HG03520 (cell line): ENCODE measurements around the gene CCDC159.
A peak's percentile ranks its signal among the peaks of the same experiment; 100 is the strongest.
"Not testable (repeated sequence)": the region's sequence is repeated elsewhere in the genome, so short reads cannot be mapped to it uniquely, and the experiment has no call there.

Experiments used
- ATAC-seq: cut with Tn5 transposase; IDR thresholded peaks from one replicate; pipeline ENCODE4 v1.9.1; 2021; ENCODE audit warnings: mild to moderate bottlenecking, moderate library complexity; ENCODE audit not compliant: unreplicated experiment

The CCDC159 gene

DNA sequence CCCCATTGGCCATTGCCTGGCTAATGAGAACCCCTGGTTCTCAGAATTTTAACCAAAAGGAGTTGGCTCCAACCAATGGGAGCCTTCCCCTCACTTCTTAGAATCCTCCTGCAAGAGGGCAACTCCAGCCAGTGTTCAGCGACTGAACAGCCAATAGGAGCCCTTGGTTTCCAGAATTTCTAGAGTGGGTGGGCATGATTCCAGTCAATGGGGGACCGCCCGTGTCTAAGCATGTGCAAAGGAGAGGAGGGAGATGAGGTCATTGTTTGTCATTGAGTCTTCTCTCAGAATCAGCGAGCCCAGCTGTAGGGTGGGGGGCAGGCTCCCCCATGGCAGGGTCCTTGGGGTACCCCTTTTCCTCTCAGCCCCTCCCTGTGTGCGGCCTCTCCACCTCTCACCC, 18.6 kb downstream of the CCDC159 start:
- no peak for ATAC-seq

DNA sequence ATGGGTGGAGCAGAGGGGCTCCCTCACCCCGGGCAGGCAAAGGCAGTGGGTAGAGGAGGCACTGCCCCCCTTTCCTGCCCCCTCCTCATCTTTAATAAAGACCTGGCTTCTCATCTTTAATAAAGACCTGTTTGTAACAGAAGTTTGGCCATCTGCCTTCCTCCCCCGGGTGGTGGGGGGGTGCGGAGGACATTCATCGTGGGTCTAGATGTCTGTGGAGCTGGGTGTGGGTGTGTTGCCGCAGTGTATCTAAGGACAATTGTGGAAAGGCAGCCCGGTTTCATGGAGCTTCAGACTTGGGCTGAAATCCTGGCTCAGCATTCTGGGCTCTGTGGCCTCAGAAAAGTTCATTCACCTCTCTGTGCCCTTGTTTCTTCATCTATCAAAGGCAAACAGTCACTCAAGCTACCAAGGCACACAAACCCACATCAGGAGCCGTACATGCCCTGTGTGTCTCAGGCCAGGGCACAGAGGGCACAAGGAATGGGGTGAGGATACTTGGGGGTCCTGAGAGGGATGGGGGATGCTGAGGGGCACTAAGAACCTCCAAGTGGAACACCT, 19.3 kb downstream of the CCDC159 start:
- no peak for ATAC-seq

DNA sequence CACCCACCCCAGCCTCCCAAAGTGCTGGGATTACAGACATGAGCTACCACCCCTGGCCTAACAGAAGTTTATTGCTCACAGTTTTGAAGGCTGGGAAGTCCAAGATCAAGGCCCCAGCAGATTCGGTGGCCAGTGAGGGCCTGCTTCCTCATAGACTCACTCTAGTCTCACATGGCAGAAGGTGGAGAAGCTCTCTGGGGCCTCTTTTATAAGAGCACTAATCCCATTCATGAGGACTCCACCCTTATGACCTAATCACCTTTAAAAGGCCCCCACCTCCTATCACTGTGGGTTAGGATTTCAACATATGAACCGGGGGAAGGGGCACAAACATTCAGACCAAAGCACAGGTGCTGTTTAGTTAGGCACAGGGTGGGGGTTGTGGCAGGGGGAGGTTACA, 21.2 kb downstream of the CCDC159 start:
- no peak for ATAC-seq

DNA sequence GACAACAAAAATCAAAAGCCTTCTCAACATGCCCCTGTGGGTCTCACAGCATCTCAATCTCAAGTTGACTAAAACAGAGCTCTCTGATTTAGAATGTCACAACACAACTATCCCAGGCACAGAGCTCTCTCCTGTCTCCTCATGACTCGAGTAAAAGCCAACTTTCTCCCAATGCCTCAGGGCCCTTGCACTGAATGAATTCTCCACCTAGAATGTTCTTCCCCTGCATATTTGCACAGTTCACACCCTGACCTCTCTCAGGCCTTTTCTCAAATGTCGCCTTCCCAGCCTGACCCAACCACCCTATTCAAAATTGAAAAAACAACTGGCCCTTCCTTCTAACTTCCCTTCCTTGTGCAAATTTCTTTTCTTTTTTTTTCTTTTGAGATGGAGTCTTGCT, 24.4 kb downstream of the CCDC159 start:
- ATAC-seq = no peak

DNA sequence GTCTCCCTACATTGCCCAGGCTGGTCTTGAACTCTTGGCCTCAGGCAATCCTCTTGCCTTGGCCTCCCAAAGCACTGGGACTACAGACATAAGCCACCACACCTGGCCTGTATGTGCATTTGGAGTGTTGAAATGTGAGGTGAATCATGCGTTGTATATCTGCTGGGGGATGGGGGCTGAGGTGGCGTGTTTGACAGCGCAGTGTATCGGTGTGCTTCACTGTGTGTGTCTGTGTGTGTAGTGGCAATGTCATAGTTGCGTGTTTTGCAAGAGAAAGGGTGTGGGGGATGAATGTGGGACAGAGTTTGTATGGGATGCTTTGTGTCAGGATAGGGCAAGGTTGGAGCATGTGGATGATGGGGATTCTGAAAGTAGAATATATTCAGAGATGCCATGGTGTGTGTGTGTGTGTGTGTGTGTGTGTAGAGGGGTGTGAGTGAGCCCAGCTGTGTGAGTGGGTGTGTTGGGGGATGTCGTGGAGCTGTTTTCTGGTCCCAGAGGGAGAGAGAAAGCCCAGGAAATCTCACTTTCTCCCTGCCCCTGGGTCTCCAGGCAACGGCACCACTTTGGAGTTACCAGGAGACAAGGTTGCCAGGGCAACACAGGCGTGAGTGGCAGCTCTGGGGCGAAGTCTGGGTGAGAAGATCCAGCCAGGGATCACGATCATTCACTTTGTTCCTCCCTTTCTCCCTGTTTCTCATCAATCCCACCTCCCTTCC, 27.0 kb downstream of the CCDC159 start:
- no peak for ATAC-seq

DNA sequence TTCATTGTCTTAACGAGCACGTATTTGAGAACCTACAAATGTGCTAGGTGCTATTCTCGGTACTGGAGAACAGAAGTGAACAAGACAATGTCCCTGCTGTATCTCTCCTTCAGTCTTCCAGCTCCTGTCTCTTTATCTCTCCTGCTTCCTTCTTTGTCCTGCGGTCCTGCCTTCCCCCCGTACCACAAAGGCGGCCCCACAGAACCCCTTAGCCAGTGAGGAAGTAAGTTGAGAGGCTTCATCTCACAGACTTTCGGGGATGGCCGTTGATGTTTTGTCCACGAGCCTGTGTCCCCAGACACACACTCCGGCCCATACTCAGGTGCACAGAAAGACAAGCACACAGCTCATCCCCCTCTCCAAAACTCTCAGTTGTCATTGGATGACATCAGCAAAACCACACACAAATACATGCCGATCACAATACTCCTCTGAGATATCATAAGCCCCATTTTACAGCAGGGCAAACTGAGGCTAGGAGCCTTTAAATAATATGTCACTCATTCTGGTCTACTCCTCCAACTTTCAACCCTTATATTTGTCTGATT, 27.6 kb downstream of the CCDC159 start:
- ATAC-seq = no peak

DNA sequence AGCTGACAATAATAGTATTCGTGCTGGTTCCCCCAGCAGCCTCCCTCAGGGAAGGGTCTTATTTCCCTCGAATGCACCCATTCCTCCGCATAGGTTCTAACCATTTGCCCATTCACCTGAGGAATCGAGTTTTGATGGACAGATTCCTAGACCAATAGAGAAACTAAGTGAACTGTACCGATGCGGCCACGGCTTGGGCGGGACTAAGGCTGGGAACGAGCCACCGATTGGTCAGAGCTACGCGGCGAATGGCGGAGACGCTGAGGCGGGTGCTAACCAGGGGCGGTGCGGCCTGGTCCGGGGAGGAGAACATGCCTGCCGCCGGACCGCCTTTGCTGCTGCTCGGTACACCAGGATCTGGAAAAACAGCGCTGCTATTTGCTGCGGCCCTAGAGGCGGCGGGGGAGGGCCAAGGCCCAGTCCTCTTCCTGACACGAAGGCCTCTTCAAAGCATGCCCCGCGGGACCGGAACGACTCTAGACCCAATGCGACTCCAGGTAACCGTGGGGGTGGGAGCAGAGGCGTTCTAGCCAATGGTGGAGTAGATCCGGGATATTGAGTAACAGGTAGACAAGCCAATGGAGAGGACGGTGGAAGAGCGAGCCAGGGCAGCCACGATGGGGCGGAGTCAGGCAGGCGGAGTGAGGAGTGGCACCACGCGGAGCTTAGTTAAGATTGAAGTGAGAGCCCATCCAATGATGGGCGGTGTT, 28.3 kb downstream of the CCDC159 start, which contains the start of gene SWSAP1:
Gene SWSAP1 (plus strand): TSS at position 234 of the 710 bp plus-strand sequence. CDS start 15 bp downstream, at position 249.
- peak; percentile 85 for ATAC-seq

DNA sequence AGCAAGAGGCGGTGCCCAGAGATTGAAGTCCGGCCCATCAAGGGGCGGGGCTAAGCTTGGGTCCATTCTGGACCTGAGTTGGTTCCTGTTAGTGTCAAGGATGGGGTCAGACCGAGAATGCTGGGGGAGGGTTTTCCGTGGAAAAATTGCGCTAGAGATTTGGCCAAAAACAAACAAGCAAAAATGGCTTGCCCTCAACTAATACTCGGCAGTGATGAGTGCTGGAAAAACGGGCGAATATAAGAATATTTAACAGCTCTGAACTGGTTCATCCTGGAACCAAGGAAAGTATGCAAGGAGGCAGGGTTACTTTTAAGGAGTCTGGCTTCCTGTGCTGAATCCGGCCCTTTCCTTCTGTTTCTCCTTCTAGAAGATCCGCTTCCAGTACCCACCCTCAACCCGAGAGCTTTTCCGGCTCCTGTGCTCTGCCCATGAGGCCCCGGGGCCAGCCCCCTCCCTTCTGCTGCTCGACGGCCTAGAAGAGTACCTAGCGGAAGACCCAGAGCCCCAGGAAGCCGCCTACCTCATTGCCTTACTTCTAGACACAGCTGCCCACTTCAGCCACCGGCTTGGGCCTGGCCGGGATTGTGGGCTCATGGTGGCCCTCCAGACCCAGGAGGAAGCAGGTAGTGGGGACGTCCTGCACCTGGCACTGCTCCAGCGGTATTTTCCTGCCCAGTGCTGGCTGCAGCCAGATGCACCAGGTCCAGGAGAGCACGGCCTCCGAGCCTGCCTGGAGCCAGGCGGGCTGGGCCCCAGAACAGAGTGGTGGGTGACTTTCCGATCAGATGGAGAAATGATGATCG, 29.0 kb downstream of the CCDC159 start:
- ATAC-seq = no peak

DNA sequence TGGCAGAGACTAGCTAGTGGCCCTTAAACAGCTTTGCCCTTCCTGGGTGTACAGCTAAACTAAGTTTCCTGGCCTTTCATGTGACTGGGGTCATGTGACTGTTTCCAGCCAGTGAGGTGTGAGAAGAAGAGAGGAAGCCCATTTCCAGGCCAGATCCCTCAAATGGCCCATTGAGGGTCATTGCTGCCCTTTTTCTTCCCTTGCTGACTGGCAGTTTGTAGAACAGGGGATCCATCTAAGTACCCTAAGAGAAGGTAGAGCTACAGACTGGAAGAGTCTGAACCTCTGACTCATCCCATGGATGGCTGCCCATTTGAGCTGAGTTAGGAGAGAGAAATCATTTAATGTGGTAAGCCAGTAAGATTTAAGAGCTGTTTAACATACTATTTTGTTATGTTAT, 30.9 kb downstream of the CCDC159 start:
- ATAC-seq = no peak

DNA sequence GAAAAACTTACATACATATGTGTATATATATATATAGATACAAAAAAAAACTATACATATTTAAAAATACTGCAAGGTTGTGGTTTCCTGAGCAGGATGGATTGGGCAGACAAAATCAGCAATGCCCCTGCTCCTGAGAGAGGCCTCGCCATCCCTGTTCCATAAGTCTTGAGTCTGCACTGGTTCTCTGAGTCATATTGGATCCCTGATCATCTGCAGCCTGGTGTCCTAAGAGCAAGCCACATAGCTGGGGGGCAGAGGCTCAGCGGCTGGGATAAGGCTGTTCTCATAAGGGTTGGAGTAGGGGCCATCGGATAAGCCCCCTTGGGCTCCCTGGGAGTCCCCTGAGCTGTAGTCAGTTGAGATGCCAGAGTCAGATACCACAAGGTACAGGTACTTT, 31.4 kb downstream of the CCDC159 start:
- no peak for ATAC-seq

DNA sequence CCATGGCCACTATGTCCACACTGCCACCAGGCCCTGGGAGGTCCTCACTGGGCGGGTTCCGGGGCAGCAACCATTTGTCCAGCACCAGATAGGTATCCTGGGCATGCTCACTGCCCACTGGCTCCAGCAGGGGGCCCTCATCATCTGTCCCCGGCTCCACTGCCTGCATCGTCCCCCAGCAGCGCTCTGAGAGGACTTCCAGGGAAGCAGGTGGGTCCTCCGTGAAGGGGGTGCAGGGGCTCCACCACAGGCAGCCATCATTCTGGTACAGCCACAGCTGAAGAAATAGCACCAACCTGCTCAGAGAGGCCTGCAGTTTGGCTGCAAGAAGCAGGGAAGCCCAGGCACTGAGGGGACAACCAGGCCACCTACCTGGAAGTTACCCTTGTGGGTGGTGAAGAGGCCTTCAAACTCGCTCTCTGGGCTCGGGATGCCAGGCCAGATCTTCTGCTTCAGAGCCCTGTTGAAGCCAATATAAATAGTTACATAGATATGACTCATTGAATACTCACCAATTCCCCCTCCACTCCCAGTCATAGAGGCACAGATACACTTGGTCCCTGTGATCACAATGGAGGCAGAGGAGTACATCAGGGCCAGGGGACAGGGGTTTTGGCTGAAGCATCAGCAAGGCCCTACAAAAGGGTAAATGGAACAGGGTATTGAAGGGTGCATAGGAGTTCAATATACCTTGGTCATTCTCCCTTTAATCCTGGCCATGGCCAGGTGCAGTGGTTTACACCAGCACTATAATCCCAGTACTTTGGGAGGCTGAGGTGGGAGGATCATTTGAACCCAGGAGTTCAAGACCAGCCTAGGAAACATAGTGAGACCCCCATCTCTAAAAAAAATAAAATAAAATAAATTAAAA, 32.2 kb downstream of the CCDC159 start:
- no peak for ATAC-seq

DNA sequence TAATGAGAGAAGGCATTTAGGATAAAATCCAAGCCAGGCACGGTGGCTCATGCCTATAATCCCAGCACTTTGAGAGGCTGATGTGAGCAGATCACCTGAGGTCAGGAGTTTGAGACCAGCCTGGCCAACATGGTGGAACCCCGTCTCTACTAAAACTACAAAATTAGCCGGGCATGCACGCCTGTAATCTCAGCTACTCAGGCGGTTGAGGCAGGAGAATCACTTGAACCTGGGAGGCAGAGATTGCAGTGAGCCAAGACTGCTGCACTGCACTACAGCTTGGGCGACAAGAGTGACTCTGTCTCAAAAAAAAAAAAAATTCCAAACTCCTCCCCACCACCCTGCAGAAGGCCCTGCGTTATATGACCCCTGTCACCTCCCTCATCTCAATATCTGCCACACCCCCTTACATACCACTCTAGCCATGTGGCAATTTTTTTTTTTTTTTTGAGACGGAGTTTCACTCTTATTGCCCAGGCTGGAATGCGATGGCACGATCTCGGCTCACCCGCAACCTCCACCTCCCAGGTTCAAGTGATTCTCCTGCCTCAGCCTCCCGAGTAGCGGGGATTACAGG, 33.0 kb downstream of the CCDC159 start:
- not testable (repeated sequence) for ATAC-seq

DNA sequence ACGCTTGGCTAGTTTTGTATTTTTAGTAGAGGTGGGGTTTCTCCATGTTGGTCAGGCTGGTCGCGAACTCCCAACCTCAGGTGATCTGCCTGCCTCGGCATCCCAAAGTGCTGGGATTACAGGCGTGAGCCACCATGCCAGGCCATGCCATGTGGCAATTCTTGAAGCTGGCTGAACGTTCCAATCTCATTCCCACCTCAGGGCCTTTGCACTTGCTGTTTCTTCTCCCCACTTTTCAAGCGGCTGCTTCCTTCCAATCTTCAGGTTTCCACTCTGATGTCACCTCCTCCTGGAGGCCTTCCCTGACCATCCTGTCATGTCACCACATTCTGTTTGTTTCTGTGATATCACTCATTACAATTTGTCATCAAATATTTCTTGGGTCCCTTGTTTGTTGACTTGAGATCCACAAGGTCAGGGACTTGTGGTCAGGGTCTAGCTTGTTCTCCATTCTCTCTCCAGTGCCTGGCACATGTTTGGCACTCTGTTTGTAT, 33.6 kb downstream of the CCDC159 start:
- no peak for ATAC-seq

DNA sequence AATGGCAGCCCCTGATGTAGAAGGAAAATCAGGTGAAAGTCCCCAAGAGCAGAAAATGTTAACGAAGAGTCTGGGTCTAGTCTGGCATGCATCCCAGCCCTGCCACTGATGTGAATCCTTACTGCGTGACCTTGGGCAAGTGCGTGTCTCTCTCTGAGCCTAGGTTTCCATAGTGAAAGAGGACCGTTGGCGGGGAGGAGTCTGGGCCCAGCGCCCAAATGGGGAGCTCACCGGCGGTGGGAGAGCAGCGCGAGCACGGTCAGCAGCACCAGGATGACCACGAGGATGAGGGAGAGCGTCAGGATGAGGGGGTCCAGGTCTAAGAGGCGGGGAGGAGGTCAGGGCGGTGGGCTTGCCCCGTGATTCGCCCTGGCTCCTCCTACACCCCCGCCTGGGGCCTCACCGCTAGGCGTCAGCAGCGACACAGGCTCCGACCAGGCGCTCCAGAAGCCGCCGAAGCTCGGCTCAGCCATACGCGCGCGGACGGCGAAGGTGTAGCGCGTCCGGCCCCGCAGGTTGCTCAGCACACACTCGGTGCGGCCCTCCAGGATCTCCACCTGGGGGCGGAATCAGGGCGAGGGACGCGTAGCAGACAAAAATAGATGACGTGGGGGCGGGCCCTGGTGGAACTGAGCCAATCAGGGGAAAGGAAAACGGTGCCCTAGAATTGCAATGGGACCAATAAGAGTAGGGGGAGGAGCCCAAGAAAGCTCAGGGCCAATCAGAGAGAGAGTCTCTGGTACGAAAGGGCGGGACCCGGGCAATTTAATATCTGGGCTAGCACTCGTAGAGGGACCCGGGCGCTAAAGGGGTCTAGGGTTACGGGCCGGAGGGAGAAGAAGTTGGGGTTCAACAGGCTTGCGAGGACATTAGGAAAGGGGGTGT, 34.6 kb downstream of the CCDC159 start:
- ATAC-seq = peak; percentile 63

DNA sequence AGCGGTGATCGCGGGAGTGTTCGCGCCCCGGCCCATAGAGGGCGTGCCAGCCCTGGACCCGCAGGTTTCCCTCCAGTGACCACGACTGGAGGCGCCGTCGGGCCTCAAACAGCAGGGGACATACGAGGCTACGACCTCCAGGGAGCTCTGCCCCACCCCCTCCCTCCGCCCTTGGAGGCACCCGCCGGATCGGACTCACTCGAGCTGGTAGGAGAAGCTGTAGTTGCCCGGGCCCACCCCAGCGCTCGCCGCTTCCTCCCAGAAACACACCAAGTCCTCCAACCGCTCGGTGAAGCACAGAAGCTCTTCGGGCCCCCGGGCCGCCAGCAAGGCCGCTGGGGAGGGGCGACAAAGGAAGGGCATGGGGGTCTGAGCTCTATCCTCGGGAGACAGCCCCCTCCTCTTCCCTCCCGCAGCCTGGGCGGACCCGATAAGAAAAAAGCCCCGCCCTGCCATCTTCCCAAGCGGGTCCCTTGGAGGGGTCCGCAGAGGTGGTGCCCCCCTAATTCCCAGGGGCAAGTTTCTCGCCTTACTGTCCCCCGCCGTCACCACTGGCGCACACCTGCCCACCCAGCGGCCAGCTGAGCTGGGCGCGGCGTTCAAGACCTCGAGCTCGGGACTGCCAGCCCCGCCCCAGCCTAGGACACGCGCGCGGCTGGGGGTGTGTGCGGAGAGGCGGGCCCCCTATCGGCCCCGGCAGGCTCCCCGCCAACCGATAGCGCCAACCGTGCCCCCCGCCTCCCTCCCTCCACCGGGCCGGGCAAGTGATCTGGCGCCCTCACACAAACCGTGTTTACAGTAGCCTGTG, 36.8 kb downstream of the CCDC159 start:
- no peak for ATAC-seq

DNA sequence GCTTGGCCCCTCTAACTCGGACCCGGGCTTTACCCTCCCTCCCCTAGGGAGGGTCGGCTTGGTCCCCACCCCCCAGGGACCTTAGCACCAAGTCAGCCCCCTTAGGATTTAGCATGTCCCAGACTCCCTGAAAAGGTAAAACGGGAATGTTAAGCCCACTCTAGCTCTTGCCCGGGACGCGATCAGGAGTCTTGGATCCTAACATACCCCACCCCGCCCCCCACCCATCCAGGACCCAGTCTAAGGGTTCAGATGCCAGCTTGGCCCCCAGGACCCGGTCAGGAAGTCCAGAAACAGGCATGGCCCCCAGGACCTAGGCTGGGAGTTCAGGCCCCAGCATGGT, 37.4 kb downstream of the CCDC159 start:
- no peak for ATAC-seq

DNA sequence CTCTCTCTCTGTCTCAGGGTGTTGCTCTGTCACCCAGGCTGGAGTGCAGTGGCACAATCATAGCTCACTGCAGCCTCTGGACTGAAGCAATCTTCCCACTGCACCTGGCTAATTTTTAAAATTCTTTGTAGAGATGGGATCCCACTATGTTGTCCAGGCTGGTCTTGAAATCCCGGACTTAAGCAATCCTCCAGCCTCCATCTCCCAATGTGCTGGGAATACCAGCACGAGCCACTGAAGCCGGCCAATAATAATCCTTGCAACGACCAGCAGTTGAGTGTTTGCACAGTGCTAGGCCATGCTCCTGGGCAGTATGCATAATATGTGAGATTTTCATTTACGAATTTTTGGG, 38.4 kb downstream of the CCDC159 start:
- no peak for ATAC-seq
